ENCODE data around the gene PSMB5. TPM values are rescaled to one million over a fixed set of nuclear protein-coding genes. Genes with fewer than 3 reads are reported as not detected.

The PSMB5 gene
- total RNA-seq, 1 experiment from 2014 or later = 444 TPM

Other genes starting within 250 kb of the PSMB5 start
- 13.6 and 13.9 TPM in 2 replicates for gene SLC7A7, start 219.5 kb downstream of the PSMB5 start, total RNA-seq (2014; rRNA removed; shearing (Covaris generic))
- 130 and 189 TPM in 2 replicates for gene MRPL52, start 205.0 kb downstream of the PSMB5 start, total RNA-seq (2014; rRNA removed; shearing (Covaris generic))
- gene MMP14, start 198.3 kb downstream of the PSMB5 start, total RNA-seq (2014; rRNA removed; shearing (Covaris generic)) = 268 and 298 TPM in 2 replicates
- gene LRP10, start 163.2 kb downstream of the PSMB5 start, total RNA-seq (2014; rRNA removed; shearing (Covaris generic)) = 35.8 and 48.4 TPM in 2 replicates
- 0.27 TPM in 1 of 2 replicates, not detected in the other for gene REM2, start 151.7 kb downstream of the PSMB5 start, total RNA-seq (2014; rRNA removed; shearing (Covaris generic))
- 98.4 and 119 TPM in 2 replicates for gene RBM23, start 115.8 kb downstream of the PSMB5 start, total RNA-seq (2014; rRNA removed; shearing (Covaris generic))
- gene PRMT5, start 105.5 kb downstream of the PSMB5 start, total RNA-seq (2014; rRNA removed; shearing (Covaris generic)) = 60.1 and 76.9 TPM in 2 replicates
- gene HAUS4, start 77.8 kb downstream of the PSMB5 start, total RNA-seq (2014; rRNA removed; shearing (Covaris generic)) = 70.7 and 104 TPM in 2 replicates
- 24.7 and 25.9 TPM in 2 replicates for gene AJUBA, start 52.3 kb downstream of the PSMB5 start, total RNA-seq (2014; rRNA removed; shearing (Covaris generic))
- gene C14orf93, start 24.8 kb downstream of the PSMB5 start, total RNA-seq (2014; rRNA removed; shearing (Covaris generic)) = 6.9 and 15.1 TPM in 2 replicates
- gene PSMB11, start 7.3 kb upstream of the PSMB5 start, total RNA-seq (2014; rRNA removed; shearing (Covaris generic)) = not detected in 2 replicates
- 2.9 and 3.3 TPM in 2 replicates for gene CDH24, start 22.6 kb upstream of the PSMB5 start, total RNA-seq (2014; rRNA removed; shearing (Covaris generic))
- 37.3 and 43.9 TPM in 2 replicates for gene ACIN1, start 60.2 kb upstream of the PSMB5 start, total RNA-seq (2014; rRNA removed; shearing (Covaris generic))
- gene C14orf119, start 60.6 kb upstream of the PSMB5 start, total RNA-seq (2014; rRNA removed; shearing (Covaris generic)) = 71.4 and 93.4 TPM in 2 replicates
- not detected in 2 replicates for gene CIROP, start 70.1 kb upstream of the PSMB5 start, total RNA-seq (2014; rRNA removed; shearing (Covaris generic))
- not detected in 2 replicates for gene CEBPE, start 84.4 kb upstream of the PSMB5 start, total RNA-seq (2014; rRNA removed; shearing (Covaris generic))
- gene SLC7A8, start 148.8 kb upstream of the PSMB5 start, total RNA-seq (2014; rRNA removed; shearing (Covaris generic)) = 5.2 and 5.6 TPM in 2 replicates
- not detected in 2 replicates for gene RNF212B, start 203.0 kb upstream of the PSMB5 start, total RNA-seq (2014; rRNA removed; shearing (Covaris generic))